Body of pancreas (tissue), 4 donors: Measurements from ENCODE around the gene MARK4. TPM values are rescaled to one million over a fixed set of nuclear protein-coding genes. Genes with fewer than 3 reads are reported as not detected.

Experiments
- ATAC-seq: fragments of 150-250 bp; one replicate; pipeline ENCODE4 v1.9.1; 2016
- DNase-seq, 4 donors: peaks; one replicate each; pipeline ENCODE4 v3.0.0-alpha.2; 2019
- H3K27ac ChIP-seq, 4 donors: fragments of 200-600 bp; sonication (generic); 1 replicate in 3 of 4; 2 replicates in 1 of 4; pipeline versions ENCODE4 v1.5.1 to v1.6.1; 2016 to 2019; ENCODE audit warnings: mild to moderate bottlenecking in 1 of 4, mixed read lengths in 1 of 4, moderate library complexity in 1 of 4
- H3K27me3 ChIP-seq, 2 donors: fragments of 200-600 bp; sonication (generic); one replicate each; pipeline ENCODE4 v1.6.0; 2016; ENCODE audit warnings: mild to moderate bottlenecking in 1 of 2
- H3K36me3 ChIP-seq, 2 donors: fragments of 200-600 bp; sonication (generic); replicated peaks in 1 of 2; 2 replicates each; pipeline ENCODE4 v1.5.1; 2016; ENCODE audit warnings: low read depth in 2 of 2; ENCODE audit not compliant: insufficient read depth in 1 of 2
- H3K4me1 ChIP-seq: fragments of 200-600 bp; sonication (generic); one replicate; pipeline ENCODE4 v1.6.0; 2016
- H3K4me3 ChIP-seq, 2 donors: fragments of 200-600 bp; sonication (generic); 1 replicate in 1 of 2; 2 replicates in 1 of 2; pipeline ENCODE4 v1.5.1; 2016 to 2019
- H3K9me3 ChIP-seq, 3 donors: fragments of 200-600 bp; sonication (generic); 1 replicate in 2 of 3; 2 replicates in 1 of 3; pipeline ENCODE4 v1.5.1; 2016
- CTCF ChIP-seq, 7 experiments: fragments of 450-650 bp in 4 of 7; fragments of 200-600 bp in 3 of 7; sonication (generic) in 3 of 7; IDR thresholded peaks; one replicate each; pipeline ENCODE4 v1.5.1; 2016 to 2019; ENCODE audit warnings: antibody characterized with exemption in 7 of 7
- POLR2A ChIP-seq, 3 donors: fragments of 450-650 bp; IDR thresholded peaks; one replicate each; pipeline ENCODE4 v1.6.1; 2016; ENCODE audit warnings: antibody characterized with exemption in 3 of 3, mild to moderate bottlenecking in 2 of 3
- WGBS, 2 donors: methylation state at CpG; one replicate each; pipeline ENCODE4 v1.1.5; 2017; 5-methylcytosine and 5-hydroxymethylcytosine counted together
- intact Hi-C: fragments of 100-400 bp; cut with DNase I; formaldehyde crosslinking; loops from one replicate; pipeline ENCODE4 v1.15.1; 2023
- total RNA-seq, 2 donors: library from RNA; depleted of rRNA; stranded (reverse); fragments of >200 nt; gene quantifications; one replicate each; pipeline ENCODE4 v1.1.0, GENCODE V29; 2016

Gene MARK4
- 10 to 100 TPM in 1 of 2 donors, 1 to 10 TPM in 1; 9.2 to 12.5 TPM for total RNA-seq

GRCh38 chr19:45250832-45251451 lies at the start of gene MARK4:
Gene MARK4, plus strand, starts transcription at chr19:45251271. Its CDS starts 318 bp downstream, at chr19:45251589.
- TF ChIP-seq CTCF (IDR thresholded peaks at IDR 0.05) (no peak), POLR2A (IDR thresholded peaks at IDR 0.05) (peak in 2 of 3 donors; percentile 36 to 37)
- Histone ChIP-seq H3K27me3 (no peaks in the 10 kb centered on the region), H3K4me3 (peak within 1 kb of the TSS; percentile 78 to 93), H3K36me3 (no peaks in the 10 kb centered on the region), H3K9me3 (no peaks in the 10 kb centered on the region), H3K27ac (peak within 1 kb of the TSS; percentile 32 to 73 (median 61)), H3K4me1 (peaks cover 45% of the 10 kb centered on the region)
- ATAC-seq, result peak; percentile 77
- peak; percentile 45 to 59 (median 54) for DNase-seq
- 0 to 1% methylated on average over 23 to 31 of the region's 58 CpGs for WGBS, 2 donors
- intact Hi-C loops, result no loop called here

- TF ChIP-seq CTCF (IDR thresholded peaks at IDR 0.05) (no peak), POLR2A (IDR thresholded peaks at IDR 0.05) (no peak)
- Histone ChIP-seq H3K4me3 (no peak overlapping the region), H3K9me3 (no peaks in the 10 kb centered on the region), H3K36me3 (no peaks in the 10 kb centered on the region), H3K4me1 (no peaks in the 10 kb centered on the region), H3K27me3 (no peaks in the 10 kb centered on the region), H3K27ac (no peak overlapping the region)
- no peak for DNase-seq
- WGBS, 2 donors, result 78 to 85% methylated on average over 6 of the region's 6 CpGs
- no peak for ATAC-seq
- intact Hi-C loops, result no loop called here
Measured at GRCh38 chr19:45202637-45203036, 48.4 kb upstream of the MARK4 start.

- H3K27me3 ChIP-seq, result no peaks in the 10 kb centered on the region
Measured at GRCh38 chr19:45205810-45206209, 45.3 kb upstream of the MARK4 start.

GRCh38 chr19:45206328-45206727 lies 44.7 kb upstream of the MARK4 start:
- WGBS, 2 donors, result 90 to 97% methylated on average over 3 of the region's 3 CpGs
- no peak for ATAC-seq
- intact Hi-C loops, result no loop called here

More at GRCh38 chr19:45205810-45206209, 45.3 kb upstream of the MARK4 start:
- H3K4me1 ChIP-seq, result peaks cover 2% of the 10 kb centered on the region
- 82 to 86% methylated on average over 12 of the region's 12 CpGs for WGBS, 2 donors
- no peaks in the 10 kb centered on the region for H3K9me3 ChIP-seq
- intact Hi-C loops, result no loop called here
- no peak overlapping the region for H3K4me3 ChIP-seq
- ATAC-seq (no peak), DNase-seq (no peak)
- TF ChIP-seq CTCF (IDR thresholded peaks at IDR 0.05), result no peak
- TF ChIP-seq POLR2A (IDR thresholded peaks at IDR 0.05), result no peak
- no peak overlapping the region for H3K27ac ChIP-seq
- H3K36me3 ChIP-seq, result no peaks in the 10 kb centered on the region

More at GRCh38 chr19:45206328-45206727, 44.7 kb upstream of the MARK4 start:
- Histone ChIP-seq H3K27ac (no peak overlapping the region), H3K4me1 (peaks cover 7% of the 10 kb centered on the region), H3K9me3 (no peaks in the 10 kb centered on the region), H3K4me3 (no peak overlapping the region), H3K36me3 (no peaks in the 10 kb centered on the region), H3K27me3 (no peaks in the 10 kb centered on the region)
- no peak for DNase-seq
- TF ChIP-seq CTCF (IDR thresholded peaks at IDR 0.05) (no peak), POLR2A (IDR thresholded peaks at IDR 0.05) (no peak)
